Left renal cortex interstitium (tissue), 4 donors: ENCODE measurements around the gene NPY4R. TPM values are rescaled to one million over a fixed set of nuclear protein-coding genes. Genes with fewer than 3 reads are reported as not detected.
"Not testable (repeated sequence)": the region's sequence is repeated elsewhere in the genome, so short reads cannot be mapped to it uniquely, and the experiment has no call there.

Source experiments
- DNase-seq, 4 donors: peaks; one replicate each; pipeline ENCODE4 v3.0.0-alpha.2; 2013; ENCODE audit warnings: low read depth in 4 of 4, low spot score in 2 of 4, missing footprints in 1 of 4
- polyA plus RNA-seq, 4 donors: library from polyadenylated mRNA; unstranded; fragments of 120-200 nt; gene quantifications; one replicate each; pipeline ENCODE4 v1.2.1, GENCODE V29; 2013; ENCODE audit not compliant: insufficient read length in 4 of 4

The NPY4R gene
- not detected for polyA plus RNA-seq

- DNase-seq = not testable (repeated sequence)
These were observed at the start of gene NPY4R for GRCh38 chr10:46465765-46466164. Gene NPY4R (minus strand): TSS chr10:46465958. CDS start chr10:46462635, 3,323 bp downstream.

DNA sequence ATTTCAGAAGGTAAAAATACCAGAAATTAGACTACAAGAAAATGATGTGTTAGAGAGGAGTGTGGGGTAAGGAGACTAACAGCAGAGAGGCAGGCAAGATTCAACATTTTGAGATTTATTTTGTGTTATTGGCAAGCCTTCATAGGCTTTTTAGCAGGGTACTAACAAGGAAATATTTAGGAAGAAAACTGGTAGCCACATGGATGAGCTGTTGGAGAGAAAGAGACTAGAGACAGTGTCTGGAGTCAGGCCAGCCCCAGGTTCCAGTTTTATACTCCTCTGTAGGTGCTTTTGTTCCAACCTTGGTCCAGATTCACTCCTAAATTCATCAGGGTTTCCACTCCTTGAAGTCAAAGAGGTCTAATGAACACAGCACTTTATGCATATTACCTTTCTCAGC, 49.6 kb upstream of the NPY4R start:
- no peak for DNase-seq

DNA sequence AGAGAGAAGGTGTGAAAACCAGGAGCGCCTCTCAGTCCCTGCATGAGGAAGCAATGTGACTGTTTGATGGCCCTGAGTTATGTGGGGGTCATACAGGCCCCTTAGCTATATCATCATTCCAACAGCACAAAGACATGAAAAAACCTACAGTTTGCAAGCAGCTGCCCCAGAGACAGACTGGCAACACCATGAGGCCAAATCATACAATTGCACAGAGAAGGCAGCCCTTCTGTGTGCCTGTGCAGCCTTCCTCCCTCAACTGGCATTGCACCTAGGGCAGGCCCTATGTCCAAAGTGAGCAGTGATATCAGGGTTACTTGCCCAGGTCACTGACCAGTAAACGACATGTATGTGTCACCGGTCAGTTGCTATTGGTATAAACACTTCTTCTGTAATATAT, 49.1 kb upstream of the NPY4R start:
- no peak for DNase-seq

- DNase-seq = no peak
These were observed 48.7 kb upstream of the NPY4R start for GRCh38 chr10:46514431-46514861.

- DNase-seq = not testable (repeated sequence)
These were observed 47.6 kb upstream of the NPY4R start for GRCh38 chr10:46513333-46513732.

DNA sequence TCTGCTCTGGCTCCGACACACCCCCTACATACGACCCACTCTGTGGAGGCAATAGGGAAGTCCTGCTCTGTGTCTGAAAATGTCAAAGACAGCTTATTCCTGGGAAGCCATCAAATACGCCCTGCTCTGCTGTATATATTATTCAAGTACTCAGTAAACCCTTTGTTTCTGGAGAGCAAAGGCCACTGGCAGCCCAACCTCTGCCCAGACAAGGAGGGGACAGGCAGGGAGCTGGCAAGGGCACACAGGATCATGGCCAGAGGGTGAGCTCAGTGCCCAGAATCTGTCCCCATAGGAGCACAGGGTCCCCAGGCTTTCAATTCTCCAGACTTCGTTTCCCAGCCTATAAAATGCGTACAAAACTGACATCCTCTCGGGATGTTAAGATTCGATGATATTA, 47.0 kb upstream of the NPY4R start:
- not testable (repeated sequence) for DNase-seq

DNA sequence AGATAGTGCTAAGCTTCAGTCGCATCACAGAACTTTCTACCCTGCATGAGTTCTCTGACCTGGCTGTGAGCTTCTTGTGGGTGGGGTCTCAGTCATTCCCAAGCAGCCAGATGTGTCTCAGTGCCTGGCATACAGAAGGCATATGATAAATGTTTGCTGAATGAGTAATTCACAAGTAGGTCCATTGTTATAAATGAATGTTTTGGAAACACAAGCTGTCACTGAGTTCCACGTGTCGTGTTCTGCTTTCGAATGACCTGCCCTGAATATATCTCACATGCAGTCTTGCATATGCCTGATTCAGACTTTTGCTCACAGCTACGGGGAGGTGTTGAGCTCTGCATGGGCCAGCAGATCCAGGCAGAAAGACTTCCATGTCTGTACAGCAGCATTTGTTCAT, 46.2 kb upstream of the NPY4R start:
- DNase-seq = not testable (repeated sequence)

DNA sequence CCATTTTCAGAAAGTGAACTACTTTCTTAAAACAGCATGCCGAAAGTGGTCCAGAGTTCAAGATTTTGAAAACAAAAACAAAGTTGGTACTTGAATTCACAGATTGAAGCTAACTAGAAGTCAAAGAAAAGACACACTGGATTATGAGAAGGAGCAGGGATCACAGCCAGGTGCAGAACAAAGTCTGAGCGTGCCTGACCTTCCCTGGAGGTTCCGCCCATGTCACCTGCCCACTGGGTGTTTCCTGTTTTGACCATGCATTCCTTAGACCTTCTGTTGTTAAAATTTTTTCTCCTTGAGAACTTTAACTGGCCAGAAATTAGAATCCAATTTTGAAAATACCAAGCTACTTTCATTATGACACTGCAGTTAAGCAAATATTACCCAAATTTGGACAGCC, 34.2 kb upstream of the NPY4R start:
- not testable (repeated sequence) for DNase-seq

- not testable (repeated sequence) for DNase-seq
These were observed 33.4 kb upstream of the NPY4R start for GRCh38 chr10:46498985-46499703.

DNA sequence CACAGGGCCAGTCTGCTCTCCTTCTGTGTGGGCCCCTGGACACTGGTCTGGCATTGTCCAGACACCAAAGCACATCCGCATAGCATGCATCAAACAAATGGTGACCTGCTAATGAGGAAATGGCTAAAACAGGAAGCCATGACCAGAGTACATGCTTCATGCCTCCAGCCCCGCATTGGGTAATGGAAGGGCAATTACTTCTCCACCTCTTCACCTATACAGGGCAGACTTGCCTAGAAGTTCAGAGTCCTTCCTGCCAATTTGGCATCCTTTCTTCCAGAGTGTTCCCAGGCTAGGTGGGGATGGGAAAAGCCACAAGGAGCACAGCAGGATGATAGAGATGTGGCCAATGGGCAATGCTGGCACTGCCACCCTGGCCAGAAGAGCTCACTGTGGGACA, 32.1 kb upstream of the NPY4R start:
- not testable (repeated sequence) for DNase-seq

DNA sequence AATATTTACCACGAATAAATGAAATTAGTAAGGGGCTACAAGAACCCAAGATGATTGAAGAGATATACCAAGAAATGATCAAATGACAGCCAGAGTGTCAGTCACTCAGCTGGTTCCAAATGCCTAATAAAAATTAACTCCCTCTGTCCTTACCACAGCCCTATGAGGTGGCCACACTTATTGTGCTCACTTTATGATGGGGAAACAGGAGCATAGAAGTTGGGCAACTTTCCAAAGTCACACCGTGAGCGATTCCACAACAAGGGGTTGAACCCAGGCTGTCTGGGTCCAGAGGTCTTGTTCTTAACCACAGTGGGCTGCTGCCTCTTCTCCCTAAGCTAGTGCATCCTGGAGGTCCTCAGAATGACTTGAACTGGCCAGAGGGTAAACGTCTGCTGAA, 31.6 kb upstream of the NPY4R start:
- not testable (repeated sequence) for DNase-seq

- DNase-seq = not testable (repeated sequence)
These were observed 25.8 kb upstream of the NPY4R start for GRCh38 chr10:46491364-46492114.

DNA sequence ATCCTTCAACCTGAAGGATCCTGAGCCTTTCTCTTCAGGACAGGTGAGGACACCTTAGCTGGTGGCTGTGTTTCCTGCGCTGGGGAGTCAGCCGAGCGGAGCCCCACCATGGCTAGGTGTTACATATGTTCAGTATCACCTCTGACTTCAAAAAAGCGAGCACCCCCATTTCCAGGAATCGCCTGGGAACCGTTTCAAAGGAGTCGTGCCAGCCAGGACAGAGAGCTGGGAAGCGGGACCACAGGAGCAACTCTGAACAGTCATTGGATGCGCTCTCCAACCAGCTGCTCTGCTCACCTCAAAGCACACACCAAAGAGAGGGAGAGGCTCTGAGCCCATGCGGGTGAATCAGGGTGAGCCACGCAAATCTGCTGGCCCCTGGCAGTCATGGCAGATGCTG, 24.5 kb upstream of the NPY4R start:
- not testable (repeated sequence) for DNase-seq

DNA sequence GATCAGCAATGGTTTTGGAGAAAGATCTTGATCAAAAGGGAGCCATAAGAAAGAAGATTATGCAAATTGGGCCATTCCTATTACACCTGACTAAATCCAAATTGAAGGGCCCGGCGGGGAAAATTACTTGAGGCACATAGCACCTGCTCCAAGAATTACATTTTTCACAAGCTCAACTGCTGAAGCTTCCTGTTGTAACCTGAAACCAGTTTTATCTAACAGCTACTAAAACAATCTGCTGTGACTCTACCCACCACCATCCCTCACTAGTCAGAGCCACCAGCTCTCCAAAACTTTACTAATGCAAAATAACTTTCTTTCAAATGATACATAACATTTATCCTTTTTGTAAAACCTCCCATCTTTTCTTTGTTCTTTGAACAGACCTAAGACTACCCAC, 20.7 kb upstream of the NPY4R start:
- not testable (repeated sequence) for DNase-seq

- not testable (repeated sequence) for DNase-seq
These were observed 9.1 kb upstream of the NPY4R start for GRCh38 chr10:46474746-46475320.

DNA sequence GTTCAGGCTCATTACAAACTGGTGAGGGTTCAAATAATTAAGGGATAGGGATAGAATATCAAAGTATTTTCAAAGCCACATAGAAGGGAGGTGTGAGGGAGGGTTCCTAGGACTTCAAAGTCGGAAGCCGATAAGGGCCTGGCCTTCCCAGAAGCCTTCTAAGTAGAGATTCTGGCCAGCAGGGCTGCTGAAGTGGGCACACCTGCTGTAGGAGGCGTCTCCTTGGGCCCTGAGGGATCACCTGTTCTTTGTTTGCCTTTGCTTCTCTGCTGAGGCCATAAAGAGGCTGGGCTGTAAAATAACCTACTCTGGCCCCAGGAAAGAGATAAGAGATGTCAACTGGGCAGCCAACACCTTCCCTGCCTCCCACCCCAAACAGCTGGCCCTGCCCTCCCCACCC, 8.0 kb upstream of the NPY4R start:
- not testable (repeated sequence) for DNase-seq

GRCh38 chr10:46470134-46470533, 4.4 kb upstream of the NPY4R start:
- not testable (repeated sequence) for DNase-seq

DNA sequence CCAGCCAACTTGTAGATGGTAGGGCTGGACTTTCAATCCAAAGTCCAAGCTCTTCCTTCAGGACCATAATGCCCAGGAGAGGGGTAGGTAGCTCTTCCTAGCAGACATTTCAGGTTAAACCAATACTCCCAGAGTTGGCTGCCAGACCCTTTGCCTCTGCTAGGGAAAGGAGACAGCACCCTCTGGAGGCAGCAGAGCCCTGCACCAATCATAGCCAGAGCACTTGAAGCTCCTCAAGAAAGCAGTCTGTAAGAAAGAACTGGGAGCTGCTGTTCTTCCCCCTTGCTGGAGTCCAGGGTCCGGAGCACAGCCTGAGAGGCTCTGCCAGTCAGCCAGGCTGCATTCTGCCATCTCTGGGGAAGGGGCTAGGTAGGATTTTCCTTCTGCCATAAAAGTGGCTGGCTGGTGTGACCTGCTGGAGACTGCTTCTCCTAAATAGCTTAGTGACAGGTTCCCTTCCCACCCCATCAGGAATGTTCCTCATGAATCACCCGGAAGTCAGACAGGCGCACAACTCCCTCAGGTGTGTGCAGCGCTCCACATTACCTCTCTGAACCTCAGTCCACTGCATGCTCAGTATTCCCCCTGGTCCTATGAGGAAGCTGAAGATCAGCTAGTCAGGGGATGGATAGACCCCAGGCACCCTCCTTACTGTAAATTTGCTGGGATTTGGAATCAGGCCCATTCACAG, 2.5 kb upstream of the NPY4R start:
- not testable (repeated sequence) for DNase-seq

- DNase-seq = not testable (repeated sequence)
These were observed 2.1 kb downstream of the NPY4R start for GRCh38 chr10:46463608-46464007.

DNA sequence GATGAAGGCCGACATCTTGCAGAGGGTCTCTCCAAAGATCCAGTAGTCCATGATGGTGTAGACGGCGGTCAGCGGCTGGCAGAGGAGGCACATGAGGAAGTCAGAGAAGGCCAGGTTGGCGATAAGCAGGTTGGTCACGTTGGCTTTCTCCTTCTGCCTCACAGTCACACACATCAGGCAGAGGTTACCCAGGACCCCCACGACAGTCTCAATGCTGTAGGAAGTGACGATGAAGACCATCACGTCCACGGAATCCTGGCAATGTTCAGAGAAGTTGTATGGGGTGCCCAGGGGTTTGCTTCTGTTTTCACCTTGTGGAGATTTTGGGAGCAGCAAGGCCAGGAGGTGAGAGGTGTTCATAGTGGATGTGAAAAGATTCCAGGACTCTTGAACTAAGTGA, 3.5 kb downstream of the NPY4R start:
- not testable (repeated sequence) for DNase-seq

DNA sequence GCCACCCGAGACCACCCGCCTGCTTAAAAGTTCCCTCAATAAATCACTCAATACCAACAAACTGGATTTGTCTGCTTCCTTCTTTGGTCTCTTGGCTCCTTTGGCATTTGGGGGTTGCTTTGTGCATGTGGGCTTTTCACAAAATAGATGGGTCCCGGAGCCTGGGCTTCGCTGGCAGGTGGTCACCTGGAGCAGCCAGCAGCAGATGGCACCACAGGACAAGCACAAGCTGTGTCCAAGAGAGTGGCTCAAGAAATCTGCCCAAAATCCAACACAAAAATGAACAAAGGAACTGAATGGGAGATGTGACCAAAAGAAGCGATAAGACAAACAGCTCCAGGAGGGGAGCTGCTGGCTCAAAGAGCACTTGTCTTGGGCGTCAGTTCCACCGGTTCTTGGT, 6.2 kb downstream of the NPY4R start:
- not testable (repeated sequence) for DNase-seq
